Panc1 (cell line): ENCODE data around the gene ARL15. TPM values are rescaled to one million over a fixed set of nuclear protein-coding genes. Genes with fewer than 3 reads are reported as not detected.

Experiments
- ATAC-seq: fragments of 200-7000 bp; cut with Tn5 transposase; 2 replicates; pipeline ENCODE4 v1.9.1; 2020; ENCODE audit warnings: mild to moderate bottlenecking, moderate library complexity
- BruUV-seq: library from RNA; stranded (reverse); fragments of 400-500 nt; replicated peaks from 2 replicates; lab custom pipeline; 2021; lab: Mats Ljungman, UMichigan
- CTCF ChIA-PET: fragments of 300-600 bp; sonication (Branson Sonifier 250); formaldehyde crosslinking; loops from one replicate; lab custom pipeline; 2022; ENCODE audit warnings: antibody characterized with exemption; lab: Charles Lee
- POLR2A ChIA-PET: fragments of 300-600 bp; sonication (Branson Sonifier 250); formaldehyde crosslinking; loops from one replicate; lab custom pipeline; 2022; ENCODE audit warnings: antibody characterized with exemption; lab: Charles Lee
- DNase-seq: peaks from one replicate; pipeline ENCODE4 v3.0.0-alpha.2; 2010; ENCODE audit warnings: low read depth, low spot score
- H3K27ac ChIP-seq: 2 replicates; pipeline ENCODE4 v1.5.1; 2011; ENCODE audit warnings: mild to moderate bottlenecking, low read length, inconsistent platforms
- H3K27me3 ChIP-seq: fragments of 200-500 bp; sonication (Bioruptor generic); 2 replicates; pipeline ENCODE4 v1.6.0; 2014; ENCODE audit warnings: low read length, inconsistent platforms; ENCODE audit not compliant: control insufficient read depth, insufficient read depth
- H3K36me3 ChIP-seq: fragments of 200-500 bp; sonication (Bioruptor generic); 2 replicates; pipeline ENCODE4 v1.5.1; 2014; ENCODE audit warnings: inconsistent platforms, mild to moderate bottlenecking, low read length, moderate library complexity; ENCODE audit not compliant: control insufficient read depth, insufficient read depth
- H3K4me1 ChIP-seq: 2 replicates; pipeline ENCODE4 v1.5.1; 2011; ENCODE audit warnings: inconsistent platforms, mild to moderate bottlenecking, low read length, moderate library complexity; ENCODE audit not compliant: control insufficient read depth, insufficient read depth
- H3K4me3 ChIP-seq, 2 experiments: 2 replicates each; pipeline ENCODE4 v1.5.1; 2011 to 2012; ENCODE audit warnings: low read depth in 2 of 2, low read length in 2 of 2, mild to moderate bottlenecking in 2 of 2, inconsistent platforms in 1 of 2, moderate library complexity in 1 of 2
- H3K9me3 ChIP-seq: fragments of 200-500 bp; sonication (Bioruptor generic); 2 replicates; pipeline ENCODE4 v1.5.1; 2014; ENCODE audit warnings: low read depth, mild to moderate bottlenecking, inconsistent platforms, low read length, moderate library complexity; ENCODE audit not compliant: control insufficient read depth, insufficient read depth
- CTCF ChIP-seq: fragments of 450-650 bp; IDR thresholded peaks from 2 replicates; pipeline ENCODE4 v1.5.1; 2017; ENCODE audit warnings: mild to moderate bottlenecking
- POLR2AphosphoS5 ChIP-seq: IDR thresholded peaks from 2 replicates; pipeline ENCODE4 v1.6.1; 2012; ENCODE audit warnings: mild to moderate bottlenecking, low read depth, low read length, moderate library complexity
- REST ChIP-seq, 2 experiments: IDR thresholded peaks; 2 replicates each; pipeline ENCODE4 v1.6.1; 2011 to 2012; ENCODE audit warnings: low read depth in 2 of 2, control low read depth in 1 of 2, low read length in 1 of 2, mild to moderate bottlenecking in 1 of 2, moderate library complexity in 1 of 2; ENCODE audit not compliant: insufficient read depth in 1 of 2
- SIN3A ChIP-seq: IDR thresholded peaks from 2 replicates; pipeline ENCODE4 v1.6.1; 2012; ENCODE audit warnings: low read depth, mild to moderate bottlenecking, low read length, moderate library complexity, borderline replicate concordance; ENCODE audit not compliant: insufficient read depth
- TCF7L2 ChIP-seq: IDR thresholded peaks from 2 replicates; pipeline ENCODE4 v1.6.1; 2011; ENCODE audit warnings: mild to moderate bottlenecking, low read depth, low read length, inconsistent platforms
- in situ Hi-C: cut with HindIII; loops from 2 replicates; pipeline ENCODE4 v1.10.0; 2016; ENCODE audit warnings: low sequenced_read_pairs, low pct_unique_long_range_greater_than_20kb
- intact Hi-C: fragments of 100-400 bp; cut with micrococcal nuclease; formaldehyde crosslinking; loops from one replicate; pipeline ENCODE4 v1.10.0; 2022; ENCODE audit not compliant: unreplicated experiment
- total RNA-seq: library from RNA; stranded (reverse); gene quantifications from one replicate; pipeline ENCODE4 v1.2.1, GENCODE V29; 2021; ENCODE audit not compliant: unreplicated experiment

ARL15 gene
- total RNA-seq, 1 experiment from 2014 or later = 16.5 TPM

- Histone ChIP-seq H3K9me3 (no peaks in the 10 kb centered on the region), H3K36me3 (no peaks in the 10 kb centered on the region), H3K4me1 (no peaks in the 10 kb centered on the region), H3K27ac (no peak overlapping the region), H3K4me3 (no peak overlapping the region), H3K27me3 (no peaks in the 10 kb centered on the region)
- ChIA-PET POLR2A (no interaction called here), CTCF (no interaction called here)
- intact Hi-C loops = no loop called here
- no peak for TF ChIP-seq TCF7L2
- TF ChIP-seq SIN3A = no peak
- TF ChIP-seq POLR2AphosphoS5 = no peak
- no peak for TF ChIP-seq CTCF
- TF ChIP-seq REST (IDR thresholded peaks at IDR 0.05; ENCODE audit: insufficient read depth in 1 of 2, low read depth in 2 of 2, low read length in 1 of 2) = no peak
- no peak for DNase-seq
- no peak for ATAC-seq
- no TSS peak for BruUV-seq
- in situ Hi-C loops = no loop called here
Measured at GRCh38 chr5:54080831-54081230, 229.5 kb downstream of the ARL15 start.

- intact Hi-C loops (no loop called here), in situ Hi-C loops (no loop called here)
- Histone ChIP-seq H3K4me3 (no peak overlapping the region), H3K4me1 (no peaks in the 10 kb centered on the region), H3K27ac (no peak overlapping the region), H3K27me3 (no peaks in the 10 kb centered on the region), H3K9me3 (no peaks in the 10 kb centered on the region), H3K36me3 (no peaks in the 10 kb centered on the region)
- BruUV-seq = no TSS peak
- ChIA-PET POLR2A (no interaction called here), CTCF (no interaction called here)
- no peak for ATAC-seq
- DNase-seq = no peak
- TF ChIP-seq REST (IDR thresholded peaks at IDR 0.05; ENCODE audit: insufficient read depth in 1 of 2, low read depth in 2 of 2, low read length in 1 of 2) = no peak
- TF ChIP-seq POLR2AphosphoS5 = no peak
- no peak for TF ChIP-seq CTCF
- no peak for TF ChIP-seq TCF7L2
- TF ChIP-seq SIN3A = no peak
Measured at GRCh38 chr5:54073735-54074134, 236.6 kb downstream of the ARL15 start.
